Esophagus (tissue), 2 donors: ENCODE results near the gene CALHM4. TPM values are rescaled to one million over a fixed set of nuclear protein-coding genes. Genes with fewer than 3 reads are reported as not detected.

Experiments
- H3K27ac ChIP-seq, 2 donors: one replicate each; pipeline ENCODE4 v1.5.1; 2013; ENCODE audit warnings: low read depth in 2 of 2, mild to moderate bottlenecking in 2 of 2, inconsistent platforms in 1 of 2, low read length in 1 of 2, moderate library complexity in 1 of 2
- H3K27me3 ChIP-seq, 2 donors: one replicate each; pipeline ENCODE4 v1.6.1; 2013; ENCODE audit warnings: low read length in 2 of 2, control low read depth in 1 of 2, mild to moderate bottlenecking in 1 of 2; ENCODE audit not compliant: insufficient read depth in 2 of 2, control insufficient read depth in 1 of 2
- H3K36me3 ChIP-seq, 2 donors: one replicate each; pipeline ENCODE4 v1.6.1; 2013; ENCODE audit warnings: low read length in 1 of 2; ENCODE audit not compliant: control insufficient read depth in 2 of 2, insufficient read depth in 2 of 2
- H3K4me1 ChIP-seq, 2 donors: one replicate each; pipeline ENCODE4 v1.6.1; 2013; ENCODE audit warnings: low read length in 1 of 2; ENCODE audit not compliant: control insufficient read depth in 2 of 2, insufficient read depth in 2 of 2
- H3K4me3 ChIP-seq, 2 donors: one replicate each; pipeline ENCODE4 v1.5.1; 2013; ENCODE audit warnings: low read length in 2 of 2, mild to moderate bottlenecking in 2 of 2, low read depth in 1 of 2, moderate library complexity in 1 of 2
- H3K9me3 ChIP-seq, 2 donors: one replicate each; pipeline ENCODE4 v1.6.1; 2013; ENCODE audit warnings: mild to moderate bottlenecking in 2 of 2, low read depth in 1 of 2, low read length in 1 of 2, moderate library complexity in 1 of 2; ENCODE audit not compliant: control insufficient read depth in 2 of 2, insufficient read depth in 1 of 2
- WGBS, 2 donors: extraction: QIAGEN DNeasy Blood & Tissue Kit; methylation state at CpG; one replicate each; pipeline ENCODE4 v1.1.7; 2013; 5-methylcytosine and 5-hydroxymethylcytosine counted together
- polyA plus RNA-seq, 2 donors: library from polyadenylated mRNA; stranded (reverse); fragments of 200-250 nt; gene quantifications; one replicate each; pipeline ENCODE4 v1.2.3, GENCODE V29; 2013
- donor health status: healthy with polysubstance abuse.
- donor health status: Bipolar disorder and iron deficiency.

CALHM4 gene
- polyA plus RNA-seq, 2 donors, result not detected

GRCh38 chr6:116535109-116535508 lies 18.4 kb upstream of the CALHM4 start:
- H3K27me3 ChIP-seq, result no peaks in the 10 kb centered on the region
- H3K36me3 ChIP-seq, result no peaks in the 10 kb centered on the region
- no peaks in the 10 kb centered on the region for H3K4me1 ChIP-seq
- no peaks in the 10 kb centered on the region for H3K9me3 ChIP-seq
- no peak overlapping the region for H3K4me3 ChIP-seq
- no peak overlapping the region for H3K27ac ChIP-seq

GRCh38 chr6:116536216-116536621 lies 17.3 kb upstream of the CALHM4 start:
- 7 to 8% methylated on average over 4 of the region's 4 CpGs for WGBS, 2 donors
- H3K9me3 ChIP-seq, result no peaks in the 10 kb centered on the region

GRCh38 chr6:116542426-116542825 lies 11.1 kb upstream of the CALHM4 start:
- Histone ChIP-seq H3K4me3 (no peak overlapping the region), H3K9me3 (no peaks in the 10 kb centered on the region), H3K27me3 (no peaks in the 10 kb centered on the region), H3K4me1 (no peaks in the 10 kb centered on the region), H3K27ac (no peak overlapping the region), H3K36me3 (no peaks in the 10 kb centered on the region)

More at GRCh38 chr6:116536216-116536621, 17.3 kb upstream of the CALHM4 start:
- Histone ChIP-seq H3K4me3 (no peak overlapping the region), H3K4me1 (no peaks in the 10 kb centered on the region), H3K27ac (no peak overlapping the region), H3K36me3 (no peaks in the 10 kb centered on the region), H3K27me3 (no peaks in the 10 kb centered on the region)

- Histone ChIP-seq H3K4me3 (no peak overlapping the region), H3K27ac (no peak overlapping the region), H3K36me3 (no peaks in the 10 kb centered on the region), H3K9me3 (no peaks in the 10 kb centered on the region), H3K27me3 (no peaks in the 10 kb centered on the region), H3K4me1 (no peaks in the 10 kb centered on the region)
Measured at GRCh38 chr6:116543149-116543548, 10.4 kb upstream of the CALHM4 start.

- Histone ChIP-seq H3K4me1 (no peaks in the 10 kb centered on the region), H3K4me3 (no peak within 1 kb of the TSS), H3K27me3 (no peaks in the 10 kb centered on the region), H3K27ac (no peak within 1 kb of the TSS), H3K36me3 (no peaks in the 10 kb centered on the region), H3K9me3 (no peaks in the 10 kb centered on the region)
- WGBS, 2 donors, result 40 to 45% methylated on average over 4 of the region's 4 CpGs
Measured at GRCh38 chr6:116545651-116546050, 7.9 kb upstream of the CALHM4 start, which contains the start of gene TRAPPC3L. Gene TRAPPC3L (minus strand): TSS chr6:116545684. CDS start chr6:116545514, 170 bp downstream.

GRCh38 chr6:116547358-116547757 lies 6.2 kb upstream of the CALHM4 start:
- H3K36me3 ChIP-seq, result no peaks in the 10 kb centered on the region
- WGBS, 2 donors, result 88 to 90% methylated on average over 6 of the region's 6 CpGs
- H3K4me1 ChIP-seq, result no peaks in the 10 kb centered on the region
- H3K27ac ChIP-seq, result no peak overlapping the region
- no peak overlapping the region for H3K4me3 ChIP-seq
- H3K27me3 ChIP-seq, result no peaks in the 10 kb centered on the region
- H3K9me3 ChIP-seq, result no peaks in the 10 kb centered on the region

GRCh38 chr6:116550796-116551195 lies 2.8 kb upstream of the CALHM4 start:
- 45 to 48% methylated on average over 4 of the region's 4 CpGs for WGBS, 2 donors
- no peaks in the 10 kb centered on the region for H3K9me3 ChIP-seq
- H3K4me3 ChIP-seq, result no peak overlapping the region
- no peak overlapping the region for H3K27ac ChIP-seq
- no peaks in the 10 kb centered on the region for H3K4me1 ChIP-seq
- H3K36me3 ChIP-seq, result no peaks in the 10 kb centered on the region
- no peaks in the 10 kb centered on the region for H3K27me3 ChIP-seq

GRCh38 chr6:116556065-116556464 lies 2.5 kb downstream of the CALHM4 start:
- Histone ChIP-seq H3K4me3 (no peak overlapping the region), H3K27me3 (no peaks in the 10 kb centered on the region), H3K4me1 (peaks cover 0 to 3% of the 10 kb centered on the region in 2 donors), H3K36me3 (no peaks in the 10 kb centered on the region), H3K9me3 (no peaks in the 10 kb centered on the region), H3K27ac (no peak overlapping the region)
- WGBS, 2 donors, result 46 to 64% methylated on average over 1 of the region's 1 CpG

- no peaks in the 10 kb centered on the region for H3K27me3 ChIP-seq
- no peak overlapping the region for H3K27ac ChIP-seq
- no peak overlapping the region for H3K4me3 ChIP-seq
- H3K36me3 ChIP-seq, result no peaks in the 10 kb centered on the region
- H3K4me1 ChIP-seq, result peaks cover 0 to 3% of the 10 kb centered on the region in 2 donors
- 89 to 90% methylated on average over 5 of the region's 5 CpGs for WGBS, 2 donors
- H3K9me3 ChIP-seq, result no peaks in the 10 kb centered on the region
Measured at GRCh38 chr6:116556814-116557415, 3.4 kb downstream of the CALHM4 start.

GRCh38 chr6:116557893-116558292 lies 4.3 kb downstream of the CALHM4 start:
- Histone ChIP-seq H3K36me3 (no peaks in the 10 kb centered on the region), H3K4me1 (peaks cover 0 to 3% of the 10 kb centered on the region in 2 donors), H3K4me3 (no peak overlapping the region), H3K27ac (no peak overlapping the region), H3K27me3 (no peaks in the 10 kb centered on the region), H3K9me3 (no peaks in the 10 kb centered on the region)
- 20 to 23% methylated on average over 5 of the region's 5 CpGs for WGBS, 2 donors
